HCT116 (cell line): ENCODE data around the gene GCNT1. TPM values are rescaled to one million over a fixed set of nuclear protein-coding genes. Genes with fewer than 3 reads are reported as not detected.
"Not testable (repeated sequence)": the region's sequence is repeated elsewhere in the genome, so short reads cannot be mapped to it uniquely, and the experiment has no call there.

Experiments
- ATAC-seq: fragments of 200-7000 bp; cut with Tn5 transposase; 2 replicates; pipeline ENCODE4 v1.9.1; 2020; ENCODE audit warnings: mild to moderate bottlenecking, moderate library complexity
- BruUV-seq: library from RNA; stranded (reverse); fragments of 400-500 nt; replicated peaks from 2 replicates; lab custom pipeline; 2021; lab: Mats Ljungman, UMichigan
- CTCF ChIA-PET: fragments of 300-600 bp; sonication (Branson Sonifier 250); formaldehyde crosslinking; loops from one replicate; lab custom pipeline; 2021; ENCODE audit warnings: antibody characterized with exemption; lab: Charles Lee
- POLR2A ChIA-PET: fragments of 300-600, 350-600 bp; sonication (Branson Sonifier 250); formaldehyde crosslinking; loops from one replicate; lab custom pipeline; 2021; ENCODE audit warnings: antibody characterized with exemption; lab: Charles Lee
- RAD21 ChIA-PET, 2 experiments: fragments of 300-600 bp; sonication (Branson Sonifier 250); formaldehyde crosslinking; loops; one replicate each; lab custom pipeline; 2023; ENCODE audit warnings: low total read pairs in 2 of 2; ENCODE audit not compliant: uncharacterized antibody in 2 of 2, unreplicated experiment in 2 of 2, low non-redundant PET in 1 of 2; lab: Charles Lee
- DNase-seq: peaks from one replicate; pipeline ENCODE4 v3.0.0-alpha.2; 2010; ENCODE audit warnings: low read depth, low spot score
- H2AFZ ChIP-seq: fragments of 200-600 bp; shearing (Covaris generic), sonication (generic); 2 replicates; pipeline ENCODE4 v1.6.1; 2017; ENCODE audit warnings: low read depth, mixed run types, mixed read lengths, antibody characterized with exemption, low read length; ENCODE audit not compliant: poor library complexity, severe bottlenecking
- H3K27ac ChIP-seq: 2 replicates; pipeline ENCODE4 v1.5.1; 2012; ENCODE audit warnings: low read depth, low read length
- H3K27me3 ChIP-seq: fragments of 200-600 bp; sonication (generic); 2 replicates; pipeline ENCODE4 v1.6.1; 2016; ENCODE audit warnings: mixed run types, low read length, mixed read lengths; ENCODE audit not compliant: insufficient read depth
- H3K36me3 ChIP-seq, 2 experiments: fragments of 200-500 bp in 1 of 2; fragments of 200-600 bp in 1 of 2; sonication (Bioruptor generic) in 1 of 2; sonication (generic) in 1 of 2; 2 replicates each; pipeline versions ENCODE4 v1.5.1 to v1.6.1; 2014 to 2016; ENCODE audit warnings: low read length in 2 of 2, inconsistent platforms in 1 of 2, mixed read lengths in 1 of 2, mixed run types in 1 of 2; ENCODE audit not compliant: insufficient read depth in 2 of 2, control insufficient read depth in 1 of 2
- H3K4me1 ChIP-seq, 2 experiments: fragments of 200-600 bp in 1 of 2; sonication (generic) in 1 of 2; 2 replicates each; pipeline versions ENCODE4 v1.5.1 to v1.6.1; 2012 to 2017; ENCODE audit warnings: low read length in 2 of 2, inconsistent platforms in 1 of 2, mild to moderate bottlenecking in 1 of 2, mixed read lengths in 1 of 2, mixed run types in 1 of 2, moderate library complexity in 1 of 2; ENCODE audit not compliant: insufficient read depth in 2 of 2, control insufficient read depth in 1 of 2
- H3K4me2 ChIP-seq: fragments of 200-600 bp; sonication (generic); 2 replicates; pipeline ENCODE4 v1.6.1; 2017; ENCODE audit warnings: mixed run types, low read length, mixed read lengths
- H3K4me3 ChIP-seq, 2 experiments: fragments of 200-600 bp in 1 of 2; sonication (generic) in 1 of 2; replicated peaks in 1 of 2; 2 replicates each; pipeline ENCODE4 v1.5.1; 2011 to 2016; ENCODE audit warnings: low read length in 2 of 2, control low read depth in 1 of 2, low read depth in 1 of 2, mild to moderate bottlenecking in 1 of 2, mixed read lengths in 1 of 2, mixed run types in 1 of 2
- H3K79me2 ChIP-seq: fragments of 200-600 bp; sonication (generic); 2 replicates; pipeline ENCODE4 v1.6.1; 2017; ENCODE audit warnings: mild to moderate bottlenecking, mixed run types, low read length, moderate library complexity, mixed read lengths; ENCODE audit not compliant: insufficient read depth
- H3K9ac ChIP-seq: fragments of 200-600 bp; sonication (generic); 2 replicates; pipeline ENCODE4 v1.6.1; 2016; ENCODE audit warnings: low read length, mixed read lengths
- H3K9me2 ChIP-seq: fragments of 200-600 bp; sonication (generic), shearing (Covaris generic); 2 replicates; pipeline ENCODE4 v1.6.1; 2017; ENCODE audit warnings: mixed run types, mild to moderate bottlenecking, moderate library complexity; ENCODE audit not compliant: insufficient read depth
- H3K9me3 ChIP-seq, 2 experiments: fragments of 200-500 bp in 1 of 2; fragments of 200-600 bp in 1 of 2; sonication (Bioruptor generic) in 1 of 2; sonication (generic) in 1 of 2; 2 replicates each; pipeline ENCODE4 v1.6.1; 2014 to 2017; ENCODE audit warnings: low read length in 2 of 2, mixed read lengths in 2 of 2, inconsistent platforms in 1 of 2, low read depth in 1 of 2, mild to moderate bottlenecking in 1 of 2, mixed run types in 1 of 2, moderate library complexity in 1 of 2; ENCODE audit not compliant: control insufficient read depth in 1 of 2, insufficient read depth in 1 of 2
- H4K20me1 ChIP-seq: fragments of 200-600 bp; sonication (generic), shearing (Covaris generic); 2 replicates; pipeline ENCODE4 v1.6.1; 2017; ENCODE audit warnings: mixed run types, mild to moderate bottlenecking, moderate library complexity; ENCODE audit not compliant: insufficient read depth
- CBX3 ChIP-seq: IDR thresholded peaks from 2 replicates; pipeline ENCODE4 v1.6.1; 2012; ENCODE audit warnings: low read depth
- CTCF ChIP-seq, 3 experiments: fragments of 200-600 bp in 1 of 3; sonication (generic) in 1 of 3; IDR thresholded peaks in 2 of 3; conservative IDR thresholded peaks in 1 of 3; 2 replicates each; pipeline ENCODE4 v1.5.1; 2012 to 2017; ENCODE audit warnings: low read depth in 2 of 3, low read length in 2 of 3, antibody characterized with exemption in 1 of 3, borderline replicate concordance in 1 of 3, control low read depth in 1 of 3, mild to moderate bottlenecking in 1 of 3, mixed read lengths in 1 of 3, mixed run types in 1 of 3, moderate library complexity in 1 of 3; ENCODE audit not compliant: insufficient read depth in 1 of 3
- EGR1 ChIP-seq: IDR thresholded peaks from 2 replicates; pipeline ENCODE4 v1.6.1; 2012; ENCODE audit warnings: low read depth
- ELF1 ChIP-seq: IDR thresholded peaks from 2 replicates; pipeline ENCODE4 v1.6.1; 2012; ENCODE audit warnings: low read depth, borderline replicate concordance
- EZH2 ChIP-seq: fragments of 200-600 bp; sonication (generic); IDR thresholded peaks from 2 replicates; pipeline ENCODE4 v1.6.1; 2017; ENCODE audit warnings: antibody characterized with exemption, mixed run types
- EZH2phosphoT487 ChIP-seq: fragments of 200-600 bp; IDR thresholded peaks from 2 replicates; pipeline ENCODE4 v1.6.1; 2018; ENCODE audit warnings: antibody characterized with exemption, borderline replicate concordance
- FOSL1 ChIP-seq: IDR thresholded peaks from 2 replicates; pipeline ENCODE4 v1.6.1; 2012; ENCODE audit warnings: low read depth
- JUND ChIP-seq: IDR thresholded peaks from 2 replicates; pipeline ENCODE4 v1.6.1; 2012
- POLR2A ChIP-seq: IDR thresholded peaks from 2 replicates; pipeline ENCODE4 v1.7.0; 2011; ENCODE audit warnings: borderline replicate concordance; ENCODE audit not compliant: insufficient read depth, insufficient read length; ENCODE audit errors: extremely low read depth
- POLR2AphosphoS5 ChIP-seq: IDR thresholded peaks from 2 replicates; pipeline ENCODE4 v1.6.1; 2011; ENCODE audit warnings: mild to moderate bottlenecking, low read depth, low read length, moderate library complexity
- SIN3A ChIP-seq: IDR thresholded peaks from 2 replicates; pipeline ENCODE4 v1.6.1; 2012; ENCODE audit warnings: low read depth
- SP1 ChIP-seq: IDR thresholded peaks from 2 replicates; pipeline ENCODE4 v1.6.1; 2012; ENCODE audit warnings: low read depth
- SRF ChIP-seq: IDR thresholded peaks from 2 replicates; pipeline ENCODE4 v1.6.1; 2012; ENCODE audit warnings: low read depth
- TCF7L2 ChIP-seq: IDR thresholded peaks from 2 replicates; pipeline ENCODE4 v1.7.0; 2011; ENCODE audit warnings: borderline replicate concordance, inconsistent platforms; ENCODE audit not compliant: insufficient read depth, insufficient read length; ENCODE audit errors: extremely low read depth
- YY1 ChIP-seq: IDR thresholded peaks from 2 replicates; pipeline ENCODE4 v1.6.1; 2011; ENCODE audit warnings: low read length, low read depth, moderate library complexity, mild to moderate bottlenecking; ENCODE audit not compliant: insufficient replicate concordance; ENCODE audit errors: extremely low read depth
- ZBTB33 ChIP-seq: IDR thresholded peaks from 2 replicates; pipeline ENCODE4 v1.6.1; 2011; ENCODE audit warnings: mild to moderate bottlenecking, low read length, moderate library complexity; ENCODE audit not compliant: insufficient replicate concordance; ENCODE audit errors: extremely low read depth
- ZFX ChIP-seq: fragments of 450-650 bp; IDR thresholded peaks from 2 replicates; pipeline ENCODE4 v1.6.1; 2017
- ZNF274 ChIP-seq: fragments of 200-500 bp; sonication (Bioruptor generic); IDR thresholded peaks from 2 replicates; pipeline ENCODE4 v1.6.1; 2014; ENCODE audit warnings: mild to moderate bottlenecking, low read depth, low read length, inconsistent platforms
- intact Hi-C: fragments of 100-400 bp; cut with micrococcal nuclease; formaldehyde crosslinking; loops from 2 replicates; pipeline ENCODE4 v1.10.0; 2022
- total RNA-seq: library from RNA; stranded (reverse); gene quantifications from one replicate; pipeline ENCODE4 v1.2.1, GENCODE V29; 2021; ENCODE audit not compliant: unreplicated experiment

Gene GCNT1
- total RNA-seq, 1 experiment from 2014 or later: 5.8 TPM

GRCh38 chr9:76433836-76434235 lies 25.1 kb upstream of the GCNT1 start:
- Histone ChIP-seq H3K9ac (no peak overlapping the region), H3K9me2 (no peaks in the 10 kb centered on the region), H3K27ac (no peak overlapping the region), H3K79me2 (no peaks in the 10 kb centered on the region), H3K27me3 (no peaks in the 10 kb centered on the region), H3K4me3 (no peak overlapping the region), H3K9me3 (no peaks in the 10 kb centered on the region), H2AFZ (no peak overlapping the region), H3K36me3 (no peaks in the 10 kb centered on the region), H4K20me1 (no peaks in the 10 kb centered on the region), H3K4me1 (no peaks in the 10 kb centered on the region), H3K4me2 (no peak overlapping the region)
- BruUV-seq: no TSS peak
- no peak for DNase-seq
- intact Hi-C loops: no loop called here
- POLR2A ChIA-PET: no interaction called here
- no peak for ATAC-seq
- RAD21 ChIA-PET: no interaction called here
- CTCF ChIA-PET: interaction anchor here (1.0 kb wide), 1 partner anchor 13 kb away, joined by 4 read pairs; no protein-coding TSS in a partner anchor
- no peak for TF ChIP-seq JUND
- no peak for TF ChIP-seq POLR2A
- no peak for TF ChIP-seq TCF7L2
- TF ChIP-seq YY1: no peak
- TF ChIP-seq SP1: no peak
- TF ChIP-seq ELF1: no peak
- TF ChIP-seq EGR1: no peak
- TF ChIP-seq ZBTB33: no peak
- TF ChIP-seq ZNF274: no peak
- no peak for TF ChIP-seq CBX3
- no peak for TF ChIP-seq FOSL1
- no peak for TF ChIP-seq EZH2phosphoT487
- no peak for TF ChIP-seq EZH2
- no peak for TF ChIP-seq SRF
- no peak for TF ChIP-seq CTCF (IDR thresholded peaks at IDR 0.05 in 2 of 3, conservative IDR thresholded peaks at IDR 0.05 in 1 of 3; ENCODE audit: borderline replicate concordance in 1 of 3, insufficient read depth in 1 of 3, low read depth in 2 of 3, low read length in 2 of 3)
- TF ChIP-seq ZFX: no peak
- no peak for TF ChIP-seq SIN3A
- no peak for TF ChIP-seq POLR2AphosphoS5

GRCh38 chr9:76434897-76435296 lies 24.1 kb upstream of the GCNT1 start:
- H3K27me3 ChIP-seq, intact Hi-C loops, H3K4me1 ChIP-seq, RAD21 ChIA-PET, H3K4me2 ChIP-seq, H3K27ac ChIP-seq, BruUV-seq, H3K36me3 ChIP-seq, POLR2A ChIA-PET, H3K9me3 ChIP-seq, H4K20me1 ChIP-seq, CTCF ChIA-PET, H2AFZ ChIP-seq, H3K4me3 ChIP-seq, DNase-seq, H3K9me2 ChIP-seq, H3K9ac ChIP-seq, H3K79me2 ChIP-seq, ATAC-seq: not testable (repeated sequence)
